HG03039 (cell line): Measurements from ENCODE around the gene FEM1A.
"Not testable (repeated sequence)": the region's sequence is repeated elsewhere in the genome, so short reads cannot be mapped to it uniquely, and the experiment has no call there.

Source experiments
- ATAC-seq: cut with Tn5 transposase; IDR thresholded peaks from one replicate; pipeline ENCODE4 v1.9.1; 2021; ENCODE audit warnings: mild to moderate bottlenecking, moderate library complexity; ENCODE audit not compliant: unreplicated experiment

The FEM1A gene

DNA sequence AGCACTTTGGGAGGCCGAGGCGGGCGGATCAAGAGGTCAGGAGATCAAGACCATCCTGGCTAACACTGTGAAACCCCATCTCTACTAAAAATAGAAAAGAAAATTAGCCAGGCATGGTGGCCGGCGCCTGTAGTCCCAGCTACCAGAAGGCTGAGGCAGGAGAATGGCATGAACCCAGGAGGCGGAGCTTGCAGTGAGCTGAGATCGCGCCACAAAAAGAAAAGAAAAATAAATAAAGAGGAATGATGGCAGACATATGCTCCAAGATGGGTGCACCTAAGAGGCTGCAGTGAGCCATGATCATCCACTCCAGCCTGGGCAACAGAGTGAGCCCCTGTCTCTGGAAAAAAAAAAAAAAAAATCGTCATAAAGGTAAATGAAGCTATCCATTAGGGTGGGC is 54.4 kb downstream of the FEM1A start:
- not testable (repeated sequence) for ATAC-seq

GRCh38 chr19:4847190-4847973 is 55.8 kb downstream of the FEM1A start:
- no peak for ATAC-seq

- ATAC-seq: no peak
These were observed 57.5 kb downstream of the FEM1A start for GRCh38 chr19:4849019-4849418.
